Skin epidermis (tissue), 12 donors: ENCODE data around the gene URB1.
"Not testable (repeated sequence)": the region's sequence is repeated elsewhere in the genome, so short reads cannot be mapped to it uniquely, and the experiment has no call there.

Source experiments
- H3K27ac ChIP-seq, 21 experiments: fragments of 200-600 bp; sonication (generic) in 11 of 21; one replicate each; pipeline ENCODE4 v1.5.0; 2020; ENCODE audit warnings: mild to moderate bottlenecking in 3 of 21, inconsistent platforms in 2 of 21, moderate library complexity in 2 of 21
- H3K4me3 ChIP-seq, 7 experiments: fragments of 200-600 bp; sonication (generic) in 2 of 7; one replicate each; pipeline ENCODE4 v1.5.0; 2020; ENCODE audit warnings: inconsistent platforms in 2 of 7, mild to moderate bottlenecking in 2 of 7, moderate library complexity in 1 of 7

The URB1 gene

GRCh38 chr21:32270748-32271147, 122.1 kb downstream of the URB1 start:
- no peak overlapping the region for H3K4me3 ChIP-seq
- H3K27ac ChIP-seq, result no peak overlapping the region

DNA sequence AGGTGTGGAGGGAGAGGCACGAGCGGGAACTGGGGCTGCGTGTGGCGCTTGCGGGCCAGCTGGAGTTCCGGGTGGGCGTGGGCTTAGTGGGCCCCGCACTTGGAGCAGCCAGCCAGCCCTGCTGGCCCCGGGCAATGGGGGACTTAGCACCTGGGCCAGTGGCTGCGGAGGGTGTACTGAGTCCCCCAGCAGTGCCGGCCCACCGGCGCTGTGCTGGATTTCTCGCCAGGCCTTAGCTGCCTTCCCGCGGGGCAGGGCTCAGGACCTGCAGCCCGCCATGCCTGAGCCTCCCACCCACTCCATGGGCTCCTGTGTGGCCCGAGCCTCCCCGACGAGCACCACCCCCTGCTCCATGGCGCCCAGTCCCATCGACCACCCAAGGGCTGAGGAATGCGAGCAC, 127.5 kb downstream of the URB1 start:
- not testable (repeated sequence) for H3K27ac ChIP-seq, H3K4me3 ChIP-seq

- H3K27ac ChIP-seq, result no peak overlapping the region
- no peak overlapping the region for H3K4me3 ChIP-seq
Measured at GRCh38 chr21:32261929-32262328, 130.9 kb downstream of the URB1 start.
